Smooth muscle cell (in vitro differentiated cells): ENCODE measurements around the gene RASSF4. TPM values are rescaled to one million over a fixed set of nuclear protein-coding genes. Genes with fewer than 3 reads are reported as not detected.

ENCODE experiments used
- DNase-seq: peaks from one replicate; lab custom pipeline; 2025; ENCODE audit not compliant: unreplicated experiment; lab: John Stamatoyannopoulos, UW
- H2AFZ ChIP-seq: fragments of 200-600 bp; sonication (generic); 2 replicates; pipeline ENCODE4 v1.6.0; 2016; ENCODE audit warnings: antibody characterized with exemption, low read depth, mild to moderate bottlenecking
- H3F3A ChIP-seq: fragments of 200-600 bp; sonication (generic); 2 replicates; pipeline ENCODE4 v1.6.0; 2017; ENCODE audit warnings: antibody characterized with exemption, low read depth
- H3K27ac ChIP-seq: fragments of 200-600 bp; sonication (generic); 2 replicates; pipeline ENCODE4 v1.5.1; 2016; ENCODE audit warnings: low read depth, mild to moderate bottlenecking
- H3K27me3 ChIP-seq: fragments of 200-600 bp; sonication (generic); 2 replicates; pipeline ENCODE4 v1.6.1; 2016; ENCODE audit warnings: low read depth, mild to moderate bottlenecking
- H3K36me3 ChIP-seq: fragments of 200-600 bp; sonication (generic); 2 replicates; pipeline ENCODE4 v1.5.1; 2016; ENCODE audit warnings: low read depth
- H3K4me1 ChIP-seq: fragments of 200-600 bp; sonication (generic); 2 replicates; pipeline ENCODE4 v1.5.1; 2016; ENCODE audit warnings: low read depth
- H3K4me2 ChIP-seq: fragments of 200-600 bp; sonication (generic); 2 replicates; pipeline ENCODE4 v1.6.0; 2016; ENCODE audit warnings: mild to moderate bottlenecking
- H3K4me3 ChIP-seq: fragments of 200-600 bp; sonication (generic); 2 replicates; pipeline ENCODE4 v1.5.1; 2016; ENCODE audit warnings: mild to moderate bottlenecking
- H3K79me2 ChIP-seq: fragments of 200-600 bp; sonication (generic); 2 replicates; pipeline ENCODE4 v1.6.0; 2016; ENCODE audit warnings: low read depth, mild to moderate bottlenecking
- H3K9ac ChIP-seq: fragments of 200-600 bp; sonication (generic); 2 replicates; pipeline ENCODE4 v1.6.0; 2016; ENCODE audit warnings: low read depth
- H3K9me3 ChIP-seq: fragments of 200-600 bp; sonication (generic); replicated peaks from 2 replicates; pipeline ENCODE4 v1.5.1; 2016; ENCODE audit warnings: low read depth
- H4K20me1 ChIP-seq: fragments of 200-600 bp; sonication (generic); 2 replicates; pipeline ENCODE4 v1.6.0; 2016; ENCODE audit warnings: low read depth
- CTCF ChIP-seq: fragments of 200-600 bp; sonication (generic); IDR thresholded peaks from 2 replicates; pipeline ENCODE4 v1.5.1; 2017; ENCODE audit warnings: borderline replicate concordance, mild to moderate bottlenecking, antibody characterized with exemption; ENCODE audit not compliant: insufficient read depth, poor library complexity, severe bottlenecking
- WGBS: methylation state at CpG from one replicate; pipeline ENCODE4 v1.1.7; 2016; ENCODE audit warnings: low lambda C conversion rate; 5-methylcytosine and 5-hydroxymethylcytosine counted together
- polyA plus RNA-seq: library from polyadenylated mRNA; unstranded; fragments of >200 nt; fragmentation: Nextera tagmentation; extraction: Ambion mirVana; gene quantifications from 2 replicates; pipeline ENCODE4 v1.2.1, GENCODE V29; 2016
- total RNA-seq: library from RNA; depleted of rRNA; stranded (reverse); fragments of >200 nt; gene quantifications from 2 replicates; pipeline ENCODE4 v1.2.3, GENCODE V29; 2014

Gene RASSF4
- total and polyA plus RNA-seq, 2 experiments from 2014 or later: 8.3 to 14.8 TPM

GRCh38 chr10:44993226-44993921 is 33.8 kb downstream of the RASSF4 start:
- WGBS: 92% methylated on average over 14 of the region's 14 CpGs
- Histone ChIP-seq H3F3A (peaks cover 6% of the 10 kb centered on the region), H3K4me3 (no peak overlapping the region), H2AFZ (no peak overlapping the region), H3K4me2 (peak overlapping the region; percentile 20), H3K36me3 (no peaks in the 10 kb centered on the region), H3K79me2 (no peaks in the 10 kb centered on the region), H3K27me3 (no peaks in the 10 kb centered on the region), H3K4me1 (peaks cover 25% of the 10 kb centered on the region), H3K9ac (no peak overlapping the region), H3K27ac (no peak overlapping the region), H3K9me3 (no peaks in the 10 kb centered on the region), H4K20me1 (no peaks in the 10 kb centered on the region)
- TF ChIP-seq CTCF: no peak
- DNase-seq: no peak

- H3K4me3 ChIP-seq: no peak overlapping the region
These were observed 34.5 kb downstream of the RASSF4 start for GRCh38 chr10:44993922-44994751.

GRCh38 chr10:44994752-44995530 is 35.3 kb downstream of the RASSF4 start:
- Histone ChIP-seq H3K9ac (no peak overlapping the region), H3K27me3 (no peaks in the 10 kb centered on the region), H2AFZ (no peak overlapping the region), H3K4me3 (no peak overlapping the region), H3K4me1 (peaks cover 24% of the 10 kb centered on the region), H3F3A (peaks cover 6% of the 10 kb centered on the region), H3K36me3 (no peaks in the 10 kb centered on the region), H3K4me2 (no peak overlapping the region), H3K79me2 (no peaks in the 10 kb centered on the region), H4K20me1 (no peaks in the 10 kb centered on the region), H3K27ac (peak overlapping the region; percentile 26), H3K9me3 (no peaks in the 10 kb centered on the region)
- no peak for TF ChIP-seq CTCF
- DNase-seq: no peak
- WGBS: 87% methylated on average over 9 of the region's 9 CpGs

More at GRCh38 chr10:44993922-44994751, 34.5 kb downstream of the RASSF4 start:
- DNase-seq: no peak
- Histone ChIP-seq H3F3A (peaks cover 6% of the 10 kb centered on the region), H4K20me1 (no peaks in the 10 kb centered on the region), H2AFZ (no peak overlapping the region), H3K9ac (no peak overlapping the region), H3K36me3 (no peaks in the 10 kb centered on the region), H3K27ac (no peak overlapping the region), H3K4me1 (peaks cover 25% of the 10 kb centered on the region), H3K9me3 (no peaks in the 10 kb centered on the region), H3K79me2 (no peaks in the 10 kb centered on the region), H3K27me3 (no peaks in the 10 kb centered on the region), H3K4me2 (peak overlapping the region; percentile 20)
- TF ChIP-seq CTCF: no peak
- WGBS: 69% methylated on average over 11 of the region's 11 CpGs
